Ectodermal cell (in vitro differentiated cells): Measurements from ENCODE around the gene CDH13.

Experiments used
- H3K27ac ChIP-seq: 2 replicates; pipeline ENCODE4 v1.7.0; 2013; ENCODE audit warnings: mild to moderate bottlenecking, low read depth, low read length; ENCODE audit not compliant: insufficient read depth, poor library complexity, severe bottlenecking
- H3K27me3 ChIP-seq: 2 replicates; pipeline ENCODE4 v1.7.0; 2013; ENCODE audit warnings: mild to moderate bottlenecking, low read length; ENCODE audit not compliant: insufficient read depth, control insufficient read depth, poor library complexity, severe bottlenecking
- H3K36me3 ChIP-seq: one replicate; pipeline ENCODE4 v1.7.0; 2013; ENCODE audit warnings: low read length; ENCODE audit not compliant: control insufficient read depth, insufficient read depth
- H3K4me1 ChIP-seq: one replicate; pipeline ENCODE4 v1.7.0; 2013; ENCODE audit warnings: low read length; ENCODE audit not compliant: control insufficient read depth, insufficient read depth
- H3K4me3 ChIP-seq: 2 replicates; pipeline ENCODE4 v1.7.0; 2013; ENCODE audit warnings: low read depth, low read length, control low read depth; ENCODE audit not compliant: insufficient read depth
- H3K9me3 ChIP-seq: 2 replicates; pipeline ENCODE4 v1.7.0; 2013; ENCODE audit warnings: mild to moderate bottlenecking, low read length, moderate library complexity; ENCODE audit not compliant: control insufficient read depth
- WGBS, 2 experiments: methylation state at CpG; one replicate each; pipeline ENCODE4 v1.1.7; 2013; ENCODE audit warnings: missing lambda C conversion rate in 2 of 2; 5-methylcytosine and 5-hydroxymethylcytosine counted together

The CDH13 gene

GRCh38 chr16:83244057-83244456, 617.3 kb downstream of the CDH13 start:
- Histone ChIP-seq H3K4me3 (no peak overlapping the region), H3K27ac (no peak overlapping the region), H3K36me3 (no peaks in the 10 kb centered on the region), H3K27me3 (no peaks in the 10 kb centered on the region), H3K4me1 (peaks cover 14% of the 10 kb centered on the region), H3K9me3 (no peaks in the 10 kb centered on the region)
- WGBS, 2 experiments = 56 to 73% methylated on average over 2 of the region's 2 CpGs

DNA sequence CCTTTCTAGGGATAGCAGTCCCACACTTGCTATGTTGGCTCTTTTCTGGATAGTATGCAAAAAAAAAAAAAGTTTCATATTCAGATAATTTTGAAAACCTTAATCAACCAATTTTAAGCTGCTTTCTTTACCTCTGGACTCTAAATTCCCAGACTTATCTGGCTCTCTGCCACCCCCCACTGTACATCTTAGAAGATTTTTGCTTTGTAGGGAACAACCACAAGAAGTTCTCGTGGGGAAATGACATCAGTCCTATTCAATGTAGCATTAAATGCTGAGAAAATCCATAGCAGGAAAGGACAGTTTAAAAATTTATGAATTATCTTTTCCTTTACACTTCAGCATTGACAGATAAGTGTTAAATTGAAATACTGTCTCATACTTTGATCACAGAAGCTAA, 618.3 kb downstream of the CDH13 start:
- Histone ChIP-seq H3K36me3 (no peaks in the 10 kb centered on the region), H3K4me3 (no peak overlapping the region), H3K27ac (no peak overlapping the region), H3K4me1 (peaks cover 14% of the 10 kb centered on the region), H3K9me3 (no peaks in the 10 kb centered on the region), H3K27me3 (no peaks in the 10 kb centered on the region)
- WGBS, 2 experiments = 100% methylated on average over 1 of the region's 1 CpG

- Histone ChIP-seq H3K9me3 (no peaks in the 10 kb centered on the region), H3K27ac (no peak overlapping the region), H3K36me3 (no peaks in the 10 kb centered on the region), H3K4me1 (peaks cover 11% of the 10 kb centered on the region), H3K4me3 (no peak overlapping the region), H3K27me3 (no peaks in the 10 kb centered on the region)
- 82 to 90% methylated on average over 9 of the region's 9 CpGs for WGBS, 2 experiments
Observed at GRCh38 chr16:83247767-83248372, 621.1 kb downstream of the CDH13 start.

- Histone ChIP-seq H3K27ac (no peak overlapping the region), H3K9me3 (no peaks in the 10 kb centered on the region), H3K4me3 (no peak overlapping the region), H3K27me3 (no peaks in the 10 kb centered on the region), H3K36me3 (no peaks in the 10 kb centered on the region), H3K4me1 (peaks cover 11% of the 10 kb centered on the region)
- 94 to 95% methylated on average over 8 of the region's 8 CpGs for WGBS, 2 experiments
Observed at GRCh38 chr16:83248735-83249463, 622.1 kb downstream of the CDH13 start.

DNA sequence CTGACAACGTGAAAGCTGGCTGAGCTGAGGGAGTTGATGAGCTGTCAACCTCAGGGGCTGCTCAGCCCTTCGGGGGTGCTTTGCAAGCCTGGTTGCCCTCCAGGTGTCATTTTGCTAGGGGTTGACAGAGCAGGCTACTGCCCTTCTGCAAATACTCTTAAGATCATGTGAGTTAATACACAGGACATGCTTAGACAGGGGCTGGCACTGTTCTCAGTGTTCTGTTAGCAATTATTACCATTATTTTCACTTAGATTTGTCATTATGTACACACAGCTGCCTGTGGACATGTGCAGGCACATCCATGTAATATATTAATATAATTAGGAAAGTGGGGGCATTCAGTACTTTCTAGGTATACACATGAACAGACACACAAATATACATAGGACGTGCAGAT, 626.8 kb downstream of the CDH13 start:
- no peak overlapping the region for H3K4me3 ChIP-seq
- H3K4me1 ChIP-seq = no peaks in the 10 kb centered on the region
- H3K36me3 ChIP-seq = no peaks in the 10 kb centered on the region
- no peaks in the 10 kb centered on the region for H3K27me3 ChIP-seq
- no peaks in the 10 kb centered on the region for H3K9me3 ChIP-seq
- no peak overlapping the region for H3K27ac ChIP-seq
- 81 to 87% methylated on average over 3 of the region's 3 CpGs for WGBS, 2 experiments

DNA sequence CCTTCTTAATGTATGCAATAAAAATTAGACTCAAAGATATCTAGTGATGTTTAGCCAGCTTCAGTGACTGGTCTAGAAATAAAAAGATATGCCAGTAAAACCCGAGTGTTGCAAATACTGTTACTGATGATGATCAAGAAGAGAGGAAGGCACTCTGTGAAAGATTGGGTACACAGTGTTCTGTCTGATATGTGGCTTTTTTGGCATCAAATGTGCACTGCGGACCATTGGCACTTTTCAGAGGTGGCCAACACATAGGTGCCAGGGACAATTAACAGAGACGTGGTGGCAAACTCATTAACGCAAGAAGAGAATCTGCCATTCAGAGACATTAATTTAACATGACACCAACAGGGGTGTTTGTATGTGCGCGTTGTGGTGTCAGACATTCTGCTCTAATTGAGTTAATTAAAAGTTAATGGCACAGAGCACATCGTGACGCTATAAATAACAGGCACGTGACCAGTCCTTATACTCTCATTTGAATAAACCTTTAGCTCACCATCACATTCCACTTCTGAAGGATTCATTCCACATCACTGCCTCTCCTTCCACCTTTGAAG, 631.7 kb downstream of the CDH13 start:
- no peaks in the 10 kb centered on the region for H3K27me3 ChIP-seq
- no peak overlapping the region for H3K4me3 ChIP-seq
- no peaks in the 10 kb centered on the region for H3K36me3 ChIP-seq
- WGBS, 2 experiments = 94% methylated on average over 9 of the region's 9 CpGs
- no peak overlapping the region for H3K27ac ChIP-seq
- no peaks in the 10 kb centered on the region for H3K9me3 ChIP-seq
- no peaks in the 10 kb centered on the region for H3K4me1 ChIP-seq

GRCh38 chr16:83266848-83267553, 640.2 kb downstream of the CDH13 start:
- Histone ChIP-seq H3K9me3 (no peaks in the 10 kb centered on the region), H3K4me1 (no peaks in the 10 kb centered on the region), H3K36me3 (no peaks in the 10 kb centered on the region), H3K27me3 (no peaks in the 10 kb centered on the region), H3K4me3 (no peak overlapping the region), H3K27ac (no peak overlapping the region)
- 90 to 92% methylated on average over 6 to 7 of the region's 7 CpGs for WGBS, 2 experiments

DNA sequence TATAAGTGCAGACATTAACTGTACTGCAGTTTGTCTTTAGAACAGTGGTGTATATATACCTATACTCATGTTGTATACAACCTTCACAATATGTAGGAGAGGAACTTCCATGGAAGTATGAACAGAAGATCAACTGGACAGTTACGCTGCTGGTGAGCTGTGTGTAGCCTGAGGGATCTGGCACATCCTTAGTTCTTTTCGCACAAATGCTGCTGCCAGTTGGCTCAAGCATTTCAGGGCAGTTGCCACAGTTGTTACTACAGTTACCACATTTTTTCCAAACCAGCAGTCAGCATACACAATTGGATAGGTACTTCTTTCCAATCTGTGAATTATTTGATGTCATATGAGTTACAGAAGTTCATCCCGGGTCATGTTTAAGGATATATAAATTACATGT, 641.4 kb downstream of the CDH13 start:
- no peaks in the 10 kb centered on the region for H3K4me1 ChIP-seq
- no peaks in the 10 kb centered on the region for H3K9me3 ChIP-seq
- H3K4me3 ChIP-seq = no peak overlapping the region
- 93 to 96% methylated on average over 3 of the region's 3 CpGs for WGBS, 2 experiments
- no peak overlapping the region for H3K27ac ChIP-seq
- H3K36me3 ChIP-seq = no peaks in the 10 kb centered on the region
- H3K27me3 ChIP-seq = no peaks in the 10 kb centered on the region

DNA sequence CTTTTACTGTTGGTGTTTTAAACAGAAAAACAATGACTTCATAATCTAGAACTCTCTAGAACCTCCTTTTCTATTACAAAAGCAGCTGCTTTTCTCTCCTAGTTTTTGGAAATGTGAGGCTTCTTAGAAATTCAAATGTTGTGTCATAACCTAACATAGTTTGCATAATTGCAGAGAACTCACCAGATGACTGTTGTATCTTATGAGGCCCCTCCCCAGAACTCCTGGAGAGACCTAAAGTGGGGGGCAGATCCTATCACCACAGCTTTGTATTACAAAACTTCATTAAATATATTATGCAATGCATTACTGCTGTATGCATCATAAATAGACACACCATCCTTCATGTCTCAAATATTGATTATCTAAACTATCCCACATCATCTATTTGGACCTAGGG, 642.3 kb downstream of the CDH13 start:
- Histone ChIP-seq H3K27ac (no peak overlapping the region), H3K36me3 (no peaks in the 10 kb centered on the region), H3K4me1 (no peaks in the 10 kb centered on the region), H3K27me3 (no peaks in the 10 kb centered on the region), H3K4me3 (no peak overlapping the region), H3K9me3 (no peaks in the 10 kb centered on the region)

GRCh38 chr16:83269541-83269940, 642.8 kb downstream of the CDH13 start:
- H3K4me1 ChIP-seq = no peaks in the 10 kb centered on the region
- no peaks in the 10 kb centered on the region for H3K9me3 ChIP-seq
- H3K4me3 ChIP-seq = no peak overlapping the region
- H3K36me3 ChIP-seq = no peaks in the 10 kb centered on the region
- H3K27me3 ChIP-seq = no peaks in the 10 kb centered on the region
- WGBS, 2 experiments = 54 to 64% methylated on average over 1 of the region's 2 CpGs
- H3K27ac ChIP-seq = no peak overlapping the region
